ENCODE data around the gene CACNG1. TPM values are rescaled to one million over a fixed set of nuclear protein-coding genes. Genes with fewer than 3 reads are reported as not detected.

Gene CACNG1
- not detected in 2 replicates for polyA plus RNA-seq (2011; rRNA removed)
- not detected in 2 replicates for polyA minus RNA-seq (2011; rRNA and poly(A)+ RNA removed)

- ChIA-PET POLR2A (no interaction called here), CTCF (no interaction called here)
- no peak within 1 kb of the TSS for H3K4me3 ChIP-seq (ENCODE audit: low read depth, low read length)
- H3K27me3 ChIP-seq (ENCODE audit: control insufficient read depth, insufficient read depth, low read length) = peaks cover 21% of the 10 kb centered on the region
- DNase-seq (ENCODE audit: low read depth, low spot score) = no peak
- TF ChIP-seq CTCF (IDR thresholded peaks at IDR 0.05; ENCODE audit: low read depth, low read length) = no peak
- peaks cover 4% of the 10 kb centered on the region; the same call in 1 of the 2 replicates for H3K9me3 ChIP-seq (ENCODE audit: control insufficient read depth, insufficient read depth, low read length)
- no peak within 1 kb of the TSS for H3K27ac ChIP-seq (ENCODE audit: low read depth, low read length)
Measured at GRCh38 chr17:67044016-67044772, at the start of gene CACNG1. CACNG1 (plus strand) TSS chr17:67044554; CDS start chr17:67044661, 107 bp downstream.

GRCh38 chr17:66994930-66995535, 49.3 kb upstream of the CACNG1 start:
- H3K9me3 ChIP-seq (ENCODE audit: control insufficient read depth, insufficient read depth, low read length) = no peaks in the 10 kb centered on the region
- TF ChIP-seq CTCF (IDR thresholded peaks at IDR 0.05; ENCODE audit: low read depth, low read length) = no peak
- H3K4me3 ChIP-seq (ENCODE audit: low read depth, low read length) = no peak overlapping the region
- no peak for DNase-seq (ENCODE audit: low read depth, low spot score)
- no peak overlapping the region for H3K27ac ChIP-seq (ENCODE audit: low read depth, low read length)
- H3K27me3 ChIP-seq (ENCODE audit: control insufficient read depth, insufficient read depth, low read length) = peaks cover 13% of the 10 kb centered on the region
- CTCF ChIA-PET = no interaction called here
- POLR2A ChIA-PET = no interaction called here

GRCh38 chr17:66995944-66996343, 48.4 kb upstream of the CACNG1 start:
- TF ChIP-seq CTCF (IDR thresholded peaks at IDR 0.05; ENCODE audit: low read depth, low read length) = no peak
- CTCF ChIA-PET = no interaction called here
- H3K4me3 ChIP-seq (ENCODE audit: low read depth, low read length) = no peak overlapping the region
- no peaks in the 10 kb centered on the region for H3K9me3 ChIP-seq (ENCODE audit: control insufficient read depth, insufficient read depth, low read length)
- POLR2A ChIA-PET = no interaction called here
- peaks cover 14% of the 10 kb centered on the region for H3K27me3 ChIP-seq (ENCODE audit: control insufficient read depth, insufficient read depth, low read length)
- no peak for DNase-seq (ENCODE audit: low read depth, low spot score)
- H3K27ac ChIP-seq (ENCODE audit: low read depth, low read length) = no peak overlapping the region

- no peak overlapping the region for H3K27ac ChIP-seq (ENCODE audit: low read depth, low read length)
- no peak overlapping the region for H3K4me3 ChIP-seq (ENCODE audit: low read depth, low read length)
- TF ChIP-seq CTCF (IDR thresholded peaks at IDR 0.05; ENCODE audit: low read depth, low read length) = no peak
- CTCF ChIA-PET = no interaction called here
- H3K27me3 ChIP-seq (ENCODE audit: control insufficient read depth, insufficient read depth, low read length) = peaks cover 10% of the 10 kb centered on the region
- DNase-seq (ENCODE audit: low read depth, low spot score) = no peak
- POLR2A ChIA-PET = no interaction called here
- peaks cover 6% of the 10 kb centered on the region for H3K9me3 ChIP-seq (ENCODE audit: control insufficient read depth, insufficient read depth, low read length)
Measured at GRCh38 chr17:66996926-66997325, 47.4 kb upstream of the CACNG1 start.

- TF ChIP-seq CTCF (IDR thresholded peaks at IDR 0.05; ENCODE audit: low read depth, low read length) = no peak
- no peak for DNase-seq (ENCODE audit: low read depth, low spot score)
- no peak overlapping the region for H3K27ac ChIP-seq (ENCODE audit: low read depth, low read length)
- ChIA-PET POLR2A (no interaction called here), CTCF (no interaction called here)
- H3K27me3 ChIP-seq (ENCODE audit: control insufficient read depth, insufficient read depth, low read length) = peaks cover 38% of the 10 kb centered on the region
- H3K9me3 ChIP-seq (ENCODE audit: control insufficient read depth, insufficient read depth, low read length) = peaks cover 6% of the 10 kb centered on the region
- H3K4me3 ChIP-seq (ENCODE audit: low read depth, low read length) = no peak overlapping the region
Measured at GRCh38 chr17:67003231-67003630, 41.1 kb upstream of the CACNG1 start.
